HG03342 (cell line): ENCODE data around the gene TSPAN16.
A peak's percentile ranks its signal among the peaks of the same experiment; 100 is the strongest.
"Not testable (repeated sequence)": the region's sequence is repeated elsewhere in the genome, so short reads cannot be mapped to it uniquely, and the experiment has no call there.

Experiments used
- ATAC-seq: cut with Tn5 transposase; IDR thresholded peaks from one replicate; pipeline ENCODE4 v1.9.1; 2021; ENCODE audit warnings: mild to moderate bottlenecking, moderate library complexity; ENCODE audit not compliant: unreplicated experiment

TSPAN16 gene

GRCh38 chr19:11306337-11306736 is 10.4 kb downstream of the TSPAN16 start:
- no peak for ATAC-seq

DNA sequence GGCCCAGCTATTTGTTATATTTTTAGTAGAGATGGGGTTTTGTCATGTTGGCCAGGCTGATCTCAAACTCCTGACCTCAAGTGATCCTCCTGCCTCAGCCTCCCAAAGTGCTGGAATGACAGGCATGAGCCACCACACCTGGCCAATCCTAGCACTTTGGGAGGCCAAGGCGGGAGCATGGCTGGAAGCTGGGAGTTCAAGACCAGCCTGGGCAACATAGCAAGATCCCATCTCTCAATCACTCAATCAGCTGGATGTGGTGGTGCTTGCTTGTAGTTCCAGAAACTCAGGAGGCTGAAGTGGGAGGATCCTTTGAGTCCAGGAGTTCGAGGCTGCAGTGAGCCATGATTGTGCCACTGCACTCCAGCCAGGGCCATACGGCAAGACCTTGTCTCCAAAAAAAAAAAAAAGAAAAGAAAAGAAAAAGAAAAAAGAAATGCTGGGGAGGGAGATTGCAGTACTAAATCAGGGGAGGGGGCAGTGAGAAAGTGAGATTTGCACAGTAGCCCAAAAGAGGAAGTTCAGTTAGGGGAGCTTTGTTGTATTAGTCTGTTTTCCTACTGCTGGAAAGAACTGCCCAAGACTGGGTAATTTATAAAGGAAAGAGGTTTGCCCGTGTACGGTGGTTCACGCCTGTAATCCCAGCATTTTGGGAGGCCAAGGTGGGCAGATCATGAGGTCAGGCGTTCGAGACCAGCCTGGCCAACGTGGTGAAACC is 24.5 kb downstream of the TSPAN16 start:
- ATAC-seq, result not testable (repeated sequence)

GRCh38 chr19:11321191-11322126 is 25.5 kb downstream of the TSPAN16 start:
- ATAC-seq, result no peak

- ATAC-seq, result no peak
Measured at GRCh38 chr19:11322269-11323024, 26.5 kb downstream of the TSPAN16 start.

- no peak for ATAC-seq
Measured at GRCh38 chr19:11323601-11324078, 27.7 kb downstream of the TSPAN16 start.

DNA sequence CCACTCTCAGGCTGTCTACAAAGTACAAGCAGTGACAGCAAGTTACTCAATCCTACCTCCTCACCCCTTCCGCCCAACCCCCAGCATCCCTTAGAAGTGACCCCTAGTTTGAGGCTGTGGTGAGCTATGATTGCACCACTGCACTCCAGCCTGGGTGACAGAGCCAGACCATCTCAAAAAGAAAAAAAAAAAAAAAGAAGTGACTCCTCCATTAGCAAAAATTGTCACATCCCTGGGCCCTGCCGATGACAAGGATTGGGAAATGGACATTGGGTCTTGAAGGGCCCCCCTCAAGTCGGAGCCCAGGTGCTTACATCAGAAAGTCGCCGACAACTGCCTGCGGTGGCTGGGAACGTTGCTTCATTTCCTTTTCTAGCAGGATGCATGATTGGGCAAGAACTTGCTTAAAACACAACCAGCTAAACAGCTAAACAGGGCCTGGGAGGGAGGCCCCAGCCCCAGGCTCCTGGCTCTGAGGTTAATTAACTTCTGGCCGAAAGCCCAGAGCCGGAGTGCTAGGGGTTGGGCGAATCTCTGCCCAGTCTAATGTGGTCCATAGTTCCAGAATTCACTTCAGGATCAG is 28.2 kb downstream of the TSPAN16 start:
- peak; percentile 56 for ATAC-seq

- no peak for ATAC-seq
Measured at GRCh38 chr19:11324748-11325389, 28.9 kb downstream of the TSPAN16 start.

GRCh38 chr19:11325544-11325943 is 29.6 kb downstream of the TSPAN16 start:
- no peak for ATAC-seq

DNA sequence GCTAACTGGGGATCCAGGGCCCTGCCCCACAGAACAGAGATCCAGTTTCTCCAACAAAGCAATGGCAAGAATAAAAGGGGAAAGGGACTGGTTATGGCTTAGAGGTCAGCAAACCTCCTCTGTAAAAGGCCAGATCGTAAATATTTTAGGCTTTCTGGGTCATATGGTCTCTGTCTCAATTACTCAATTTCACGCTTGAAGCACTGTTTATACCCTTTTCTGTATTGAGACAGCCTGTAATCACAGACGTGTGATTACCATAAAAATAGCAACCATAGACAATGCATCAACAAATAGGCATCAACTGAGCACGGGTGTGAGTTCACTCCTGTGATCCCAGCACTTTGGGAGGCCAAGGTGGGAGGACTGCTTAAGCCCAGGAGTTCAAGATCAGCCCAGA is 34.2 kb downstream of the TSPAN16 start:
- no peak for ATAC-seq

GRCh38 chr19:11331502-11331901 is 35.5 kb downstream of the TSPAN16 start:
- no peak for ATAC-seq

- no peak for ATAC-seq
Measured at GRCh38 chr19:11332822-11333221, 36.9 kb downstream of the TSPAN16 start.

DNA sequence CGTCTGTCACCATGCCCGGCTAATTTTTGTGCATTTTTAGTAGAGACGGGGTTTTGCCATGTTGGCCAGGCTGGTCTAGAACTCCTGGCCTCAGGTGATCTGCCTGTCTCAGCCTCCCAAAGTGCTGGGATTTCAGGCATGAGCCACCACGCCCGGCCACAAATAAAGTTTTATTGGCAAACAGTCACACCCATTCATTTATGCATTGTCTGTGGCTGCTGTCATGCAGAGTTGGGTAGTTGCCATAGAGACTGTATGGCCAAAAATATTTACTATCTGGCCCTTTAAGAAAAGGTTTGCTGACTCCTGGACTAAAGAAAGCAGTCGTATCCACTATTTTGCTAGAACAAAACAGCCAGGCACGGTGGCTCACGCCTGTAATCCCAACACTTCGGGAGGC is 37.9 kb downstream of the TSPAN16 start:
- not testable (repeated sequence) for ATAC-seq

- ATAC-seq, result no peak
Measured at GRCh38 chr19:11335449-11336146, 39.6 kb downstream of the TSPAN16 start.

DNA sequence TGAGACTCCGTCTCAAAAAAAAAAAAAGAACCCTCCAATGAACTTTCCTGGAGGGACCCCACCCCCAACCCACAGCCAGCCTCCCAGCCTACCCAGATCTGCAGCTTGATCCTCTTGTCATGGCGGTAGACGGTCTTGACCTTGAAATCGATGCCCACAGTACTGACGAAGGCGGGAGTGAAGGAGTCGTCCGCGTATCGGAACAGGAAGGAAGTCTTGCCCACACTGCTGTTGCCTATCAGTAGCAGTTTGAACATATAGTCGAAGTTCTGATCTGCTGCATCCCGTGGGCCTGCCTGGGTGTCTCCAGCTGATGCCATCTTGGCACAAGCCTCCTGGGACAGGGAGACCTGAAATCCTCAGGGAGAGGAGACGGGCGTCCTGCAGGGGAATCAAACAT is 41.1 kb downstream of the TSPAN16 start:
- ATAC-seq, result no peak

DNA sequence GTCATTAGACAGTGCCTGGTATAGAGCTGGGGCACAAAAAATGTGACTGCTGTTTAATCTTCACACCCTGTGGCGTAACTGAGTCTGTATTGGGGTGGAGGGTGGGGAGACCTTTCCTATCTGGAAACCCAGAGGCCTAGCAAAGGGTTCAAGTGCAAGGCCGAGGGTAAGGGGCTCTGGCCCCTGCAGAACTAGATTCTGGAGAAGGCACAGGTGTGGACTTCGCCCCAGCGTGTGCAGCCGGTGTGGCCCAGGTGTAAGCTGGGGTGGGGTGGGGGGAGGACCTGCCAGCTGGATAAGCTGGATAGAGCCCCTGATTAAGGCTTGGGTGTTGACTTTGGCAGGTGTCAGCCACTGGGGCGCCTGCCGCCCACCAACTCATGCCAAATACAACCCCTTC is 42.2 kb downstream of the TSPAN16 start:
- ATAC-seq, result no peak

- ATAC-seq, result no peak
Measured at GRCh38 chr19:11338569-11339253, 42.8 kb downstream of the TSPAN16 start.

DNA sequence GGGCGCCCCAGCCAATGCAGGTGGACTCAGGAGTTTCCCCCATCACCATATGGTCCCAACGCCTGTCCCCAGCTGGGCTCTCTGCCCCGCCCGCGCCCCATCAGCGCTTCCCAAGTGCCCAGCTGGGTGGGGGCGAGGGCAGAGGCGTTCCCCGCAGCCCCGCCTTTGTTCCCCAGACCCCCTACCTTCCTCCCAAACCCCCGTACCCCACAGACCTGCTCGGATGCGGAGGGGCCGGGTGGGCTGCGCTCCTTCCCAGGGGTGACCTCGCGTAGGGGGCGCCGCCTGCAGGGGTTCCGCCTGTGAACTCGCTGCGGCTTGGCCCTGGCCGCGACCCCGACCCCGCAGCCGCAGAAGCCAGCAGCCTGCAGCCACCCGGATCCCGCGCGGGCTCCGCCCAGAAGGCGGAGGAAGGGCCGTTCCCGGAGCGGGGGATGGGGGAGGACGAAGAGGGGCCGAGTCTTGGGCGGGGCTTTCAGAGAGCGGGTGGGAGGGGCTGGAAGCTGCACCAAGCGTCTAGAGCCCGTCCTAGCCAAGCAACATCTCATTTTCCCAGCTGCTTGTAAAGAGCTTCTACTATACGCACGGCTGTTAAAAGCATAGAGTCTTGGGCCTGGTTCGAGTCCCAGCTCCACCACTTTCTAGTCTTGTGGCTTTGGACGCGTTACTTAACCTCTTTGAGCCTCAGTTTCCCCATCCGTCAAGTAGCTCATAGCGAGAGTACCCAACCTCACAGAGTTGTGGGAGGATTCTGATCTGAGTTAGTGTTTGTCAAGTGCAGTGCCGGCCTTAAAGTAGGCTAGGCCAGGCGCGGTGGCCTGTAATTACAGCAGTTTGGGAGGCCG is 43.5 kb downstream of the TSPAN16 start, which contains the start of gene RAB3D:
RAB3D (minus strand) TSS at position 404 of the 845 bp plus-strand sequence. CDS start 2,258 bp downstream, outside the sequence.
- ATAC-seq, result peak; percentile 69

- ATAC-seq, result not testable (repeated sequence)
Measured at GRCh38 chr19:11340099-11340467, 44.1 kb downstream of the TSPAN16 start.
